ENCODE measurements around the gene JTB. TPM values are rescaled to one million over a fixed set of nuclear protein-coding genes. Genes with fewer than 3 reads are reported as not detected.

JTB gene
- polyA plus RNA-seq, 2 of the 4 experiments (the other 2 are of a cell fraction): 106 to 162 TPM

DNA sequence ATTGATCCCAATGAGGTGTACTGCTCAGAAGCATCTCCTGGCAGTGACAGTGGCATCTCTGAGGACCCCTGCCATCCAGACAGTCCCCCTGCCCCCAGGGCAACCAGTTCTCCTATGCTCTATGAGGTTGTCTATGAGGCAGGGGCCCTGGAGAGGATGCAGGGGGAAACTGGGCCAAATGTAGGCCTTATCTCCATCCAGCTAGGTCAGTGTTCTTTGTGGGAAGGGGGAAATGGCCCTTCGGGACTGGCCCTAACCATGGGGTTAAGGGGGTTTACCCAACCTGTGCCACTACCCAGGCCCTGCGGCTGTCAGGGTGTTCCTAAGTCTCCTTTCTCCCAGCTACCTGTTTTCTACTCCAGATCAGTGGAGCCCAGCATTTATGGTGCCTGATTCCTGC lies 8.5 kb downstream of the JTB start:
- Histone ChIP-seq H3K27ac (no peak overlapping the region; a peak in 1 of 6 replicates), H3K4me1 (peaks cover 17% of the 10 kb centered on the region), H3K9me3 (no peaks in the 10 kb centered on the region), H3K4me2 (peak overlapping the region; percentile 99; the same call in 1 of the 3 replicates), H3K4me3 (no peak overlapping the region)
- TF ChIP-seq FOXS1 (CRISPR knock-in tag; IDR thresholded peaks at IDR 0.05): no peak
- no peak for TF ChIP-seq KDM5A (IDR thresholded peaks at IDR 0.05)
- no peak for TF ChIP-seq JUNB (IDR thresholded peaks at IDR 0.05)
- no peak for TF ChIP-seq NPAS2 (CRISPR knock-in tag; IDR thresholded peaks at IDR 0.05; ENCODE audit: borderline replicate concordance)
- no peak for TF ChIP-seq FOSB (CRISPR knock-in tag; IDR thresholded peaks at IDR 0.05)
- TF ChIP-seq NR3C1 (IDR thresholded peaks at IDR 0.05): no peak
- TF ChIP-seq RARB (CRISPR knock-in tag; IDR thresholded peaks at IDR 0.05): no peak
- TF ChIP-seq ZSCAN20 (CRISPR knock-in tag; IDR thresholded peaks at IDR 0.05): no peak
- TF ChIP-seq SMC3 (IDR thresholded peaks at IDR 0.05): no peak
- no peak for TF ChIP-seq RNF2 (IDR thresholded peaks at IDR 0.05; ENCODE audit: borderline replicate concordance, low read depth)
- no peak for TF ChIP-seq CTCF (IDR thresholded peaks at IDR 0.05)
- TF ChIP-seq HMGXB4 (CRISPR knock-in tag; IDR thresholded peaks at IDR 0.05; ENCODE audit: borderline replicate concordance): no peak
- TF ChIP-seq ATOH8 (CRISPR knock-in tag; IDR thresholded peaks at IDR 0.05; ENCODE audit: low read depth): no peak
- no peak for TF ChIP-seq MAZ (IDR thresholded peaks at IDR 0.05; ENCODE audit: borderline replicate concordance, low read depth, low read length)
- no peak for TF ChIP-seq HES2 (IDR thresholded peaks at IDR 0.05)
- TF ChIP-seq CHD4 (IDR thresholded peaks at IDR 0.05; ENCODE audit: borderline replicate concordance): no peak
- TF ChIP-seq BCL3 (IDR thresholded peaks at IDR 0.05): no peak
- TF ChIP-seq, protein P1, sequence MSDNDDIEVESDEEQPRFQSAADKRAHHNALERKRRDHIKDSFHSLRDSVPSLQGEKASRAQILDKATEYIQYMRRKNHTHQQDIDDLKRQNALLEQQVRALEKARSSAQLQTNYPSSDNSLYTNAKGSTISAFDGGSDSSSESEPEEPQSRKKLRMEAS (IDR thresholded peaks at IDR 0.05): no peak
- TF ChIP-seq MAFK (IDR thresholded peaks at IDR 0.05; ENCODE audit: partially characterized antibody): no peak
- no peak for TF ChIP-seq HOXB13 (CRISPR knock-in tag; IDR thresholded peaks at IDR 0.05; ENCODE audit: low read depth)
- FAIRE-seq (no peak), DNase-seq (ENCODE audit: low read depth in 1 of 2, low spot score in 1 of 2) (no peak), ATAC-seq (no peak)
- ChIA-PET POLR2A (interaction anchor here (3.4 to 4.2 kb wide), 2 partner anchors 8 to 22 kb away, joined by 40 to 78 read pairs; partner anchors contain the start of genes JTB and RPS27), CTCF (interaction anchor here (0.7 to 4.7 kb wide), 6 partner anchors 9 to 578 kb away, joined by 3 to 52 read pairs (median 8); partner anchors contain the start of genes DENND4B, JTB and RAB13)
- WGBS (ENCODE audit: missing lambda C conversion rate): 100% methylated on average over 2 of the region's 2 CpGs

GRCh38 chr1:153968408-153968807 lies 9.1 kb downstream of the JTB start:
- DNase-seq (ENCODE audit: low read depth in 1 of 2, low spot score in 1 of 2) (no peak), ATAC-seq (no peak), FAIRE-seq (no peak)
- no peaks in the 10 kb centered on the region for H3K9me3 ChIP-seq
- TF ChIP-seq CBX8 (IDR thresholded peaks at IDR 0.05) (no peak), CTCF (IDR thresholded peaks at IDR 0.05) (no peak), HEYL (CRISPR knock-in tag; IDR thresholded peaks at IDR 0.05) (no peak), HOXB13 (CRISPR knock-in tag; IDR thresholded peaks at IDR 0.05; ENCODE audit: low read depth) (no peak)
- H3K4me3 ChIP-seq: peak overlapping the region; percentile 64
- 86% methylated on average over 12 of the region's 13 CpGs for WGBS (ENCODE audit: missing lambda C conversion rate)
- POLR2A ChIA-PET: interaction anchor here (1.6 to 4.2 kb wide), 5 partner anchors 9 to 214 kb away, joined by 4 to 78 read pairs (median 16); partner anchors contain the start of genes CRTC2, DENND4B, JTB and RPS27
- peak overlapping the region; percentile 90 to 92 for H3K27ac ChIP-seq
- peaks cover 17% of the 10 kb centered on the region for H3K4me1 ChIP-seq
- H3K4me2 ChIP-seq: peak overlapping the region; percentile 99
- CTCF ChIA-PET: interaction anchor here (0.7 to 4.7 kb wide), 9 partner anchors 9 to 578 kb away, joined by 3 to 52 read pairs (median 5); partner anchors contain the start of genes CRTC2, DENND4B, JTB and RAB13
